G401 (cell line): ENCODE results near the gene DAPK2. TPM values are rescaled to one million over a fixed set of nuclear protein-coding genes. Genes with fewer than 3 reads are reported as not detected.

Experiments
- DNase-seq: peaks from one replicate; pipeline ENCODE4 v3.0.0-alpha.2; 2015; ENCODE audit warnings: low spot score
- in situ Hi-C: cut with HindIII; loops from 2 replicates; pipeline ENCODE4 v1.10.0; 2016; ENCODE audit warnings: low sequenced_read_pairs, mixed read lengths
- total RNA-seq: library from RNA; depleted of rRNA; stranded (reverse); fragments of >200 nt; shearing (Covaris generic); gene quantifications from 2 replicates; pipeline ENCODE4 v1.2.3, GENCODE V29; 2014; rRNA removed

DAPK2 gene
- total RNA-seq, 1 experiment from 2014 or later, result 24.4 TPM

DNA sequence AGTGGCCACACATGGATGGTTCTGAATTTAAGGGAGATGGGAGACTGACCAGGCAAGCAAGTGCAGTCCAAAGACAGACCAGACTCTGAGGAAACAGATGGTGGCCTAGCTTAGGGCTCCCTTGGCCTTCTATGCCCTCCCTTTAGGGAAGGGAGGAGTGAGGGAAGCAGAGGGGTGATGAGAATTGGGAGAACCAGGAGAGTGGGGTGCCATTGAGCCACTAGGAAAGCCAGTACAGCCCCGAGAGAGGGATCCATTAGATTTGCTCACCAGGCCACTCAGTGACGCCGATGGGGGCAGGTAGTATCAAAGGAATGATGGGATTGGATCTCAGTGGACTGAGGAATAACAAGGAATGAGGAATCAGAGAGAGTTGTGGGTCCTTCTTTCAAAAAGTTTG lies 182.1 kb downstream of the DAPK2 start:
- DNase-seq, result no peak
- in situ Hi-C loops, result no loop called here

- no peak for DNase-seq
- in situ Hi-C loops, result no loop called here
Observed at GRCh38 chr15:63861946-63862517, 184.3 kb downstream of the DAPK2 start.

GRCh38 chr15:63860555-63860954 lies 185.7 kb downstream of the DAPK2 start:
- in situ Hi-C loops, result no loop called here
- DNase-seq, result no peak

- in situ Hi-C loops, result no loop called here
- DNase-seq, result no peak
Observed at GRCh38 chr15:63860155-63860554, 186.1 kb downstream of the DAPK2 start.

GRCh38 chr15:63858881-63859280 lies 187.4 kb downstream of the DAPK2 start:
- in situ Hi-C loops, result no loop called here
- DNase-seq, result no peak

- no peak for DNase-seq
- in situ Hi-C loops, result no loop called here
Observed at GRCh38 chr15:63858448-63858847, 187.8 kb downstream of the DAPK2 start.

GRCh38 chr15:63857461-63857856 lies 188.8 kb downstream of the DAPK2 start:
- in situ Hi-C loops, result no loop called here
- no peak for DNase-seq

Other genes starting within 250 kb of the DAPK2 start
- gene HERC1, start 212.5 kb downstream of the DAPK2 start, total RNA-seq, result 67.1 and 131 TPM in 2 replicates
- 233 and 242 TPM in 2 replicates for gene CIAO2A, start 47.4 kb upstream of the DAPK2 start, total RNA-seq
- gene SNX1, start 49.5 kb upstream of the DAPK2 start, total RNA-seq, result 125 and 136 TPM in 2 replicates
- gene SNX22, start 105.2 kb upstream of the DAPK2 start, total RNA-seq, result 18.2 and 24.7 TPM in 2 replicates
- gene PPIB, start 116.5 kb upstream of the DAPK2 start, total RNA-seq, result 580 and 591 TPM in 2 replicates